Activated T-helper 2 cell treated with anti-CD3 and anti-CD28 coated beads, Interferon-gamma antibody, Interleukin-2, Interleukin-4, amounts not matched to agents 10 μg/mL and 5 μg/mL and 100 μg/mL, durations not matched to agents 14 hours and 24 hours and 36 hours (primary cell): ENCODE measurements around the gene SOX15. TPM values are rescaled to one million over a fixed set of nuclear protein-coding genes. Genes with fewer than 3 reads are reported as not detected.

Source experiments
- total RNA-seq: library from RNA; stranded (reverse); gene quantifications from 2 replicates; pipeline ENCODE4 v1.2.3, GENCODE V29; 2022

The SOX15 gene
- total RNA-seq, 1 donor from 2014 or later: 0.21 TPM

Other genes with a start within 250 kb of the SOX15 start
- 8.0 and 8.5 TPM in 2 replicates for gene KCTD11, start 237.9 kb downstream of the SOX15 start, total RNA-seq
- 0.25 TPM in 1 of 2 replicates, not detected in the other for gene TMEM95, start 234.9 kb downstream of the SOX15 start, total RNA-seq
- 4.0 and 5.2 TPM in 2 replicates for gene TNK1, start 209.0 kb downstream of the SOX15 start, total RNA-seq
- gene PLSCR3, start 195.6 kb downstream of the SOX15 start, total RNA-seq: 75.4 and 76.2 TPM in 2 replicates
- 67.3 and 67.7 TPM in 2 replicates for gene TMEM256, start 186.0 kb downstream of the SOX15 start, total RNA-seq
- 3.9 and 4.2 TPM in 2 replicates for gene NLGN2, start 182.2 kb downstream of the SOX15 start, total RNA-seq
- not detected in 2 replicates for gene SPEM1, start 169.8 kb downstream of the SOX15 start, total RNA-seq
- gene SPEM2, start 164.5 kb downstream of the SOX15 start, total RNA-seq: not detected in 2 replicates
- gene SPEM3, start 161.2 kb downstream of the SOX15 start, total RNA-seq: not detected in 2 replicates
- 13.4 and 14.8 TPM in 2 replicates for gene TMEM102, start 154.7 kb downstream of the SOX15 start, total RNA-seq
- 4.8 and 6.1 TPM in 2 replicates for gene FGF11, start 150.6 kb downstream of the SOX15 start, total RNA-seq
- gene CHRNB1, start 145.0 kb downstream of the SOX15 start, total RNA-seq: 6.6 and 6.9 TPM in 2 replicates
- 20.2 and 20.3 TPM in 2 replicates for gene ZBTB4, start 110.5 kb downstream of the SOX15 start, total RNA-seq
- not detected in 2 replicates for gene SLC35G6, start 108.6 kb downstream of the SOX15 start, total RNA-seq
- 247 and 261 TPM in 2 replicates for gene POLR2A, start 105.7 kb downstream of the SOX15 start, total RNA-seq
- 31.8 and 36.0 TPM in 2 replicates for gene TNFSF12, start 41.0 kb downstream of the SOX15 start, total RNA-seq
- gene TNFSF13, start 31.3 kb downstream of the SOX15 start, total RNA-seq: 2.9 and 3.5 TPM in 2 replicates
- gene SENP3, start 28.2 kb downstream of the SOX15 start, total RNA-seq: 64.9 and 69.6 TPM in 2 replicates
- 9.6 and 10.1 TPM in 2 replicates for gene CD68, start 10.5 kb downstream of the SOX15 start, total RNA-seq
- gene MPDU1, start 6.2 kb downstream of the SOX15 start, total RNA-seq: 98.6 and 106 TPM in 2 replicates
- gene FXR2, start 24.8 kb upstream of the SOX15 start, total RNA-seq: 59.0 and 63.1 TPM in 2 replicates
- 25.4 and 27.9 TPM in 2 replicates for gene SAT2, start 37.7 kb upstream of the SOX15 start, total RNA-seq
- 0.46 TPM in 1 of 2 replicates, not detected in the other for gene SHBG, start 40.0 kb upstream of the SOX15 start, total RNA-seq
- gene ATP1B2, start 60.8 kb upstream of the SOX15 start, total RNA-seq: 0.32 and 0.37 TPM in 2 replicates
- gene TP53, start 97.4 kb upstream of the SOX15 start, total RNA-seq: 165 and 174 TPM in 2 replicates
- 33.2 and 34.5 TPM in 2 replicates for gene WRAP53, start 98.4 kb upstream of the SOX15 start, total RNA-seq
- gene EFNB3, start 115.1 kb upstream of the SOX15 start, total RNA-seq: not detected in 2 replicates
- not detected in 2 replicates for gene DNAH2, start 127.7 kb upstream of the SOX15 start, total RNA-seq
- 96.0 and 99.6 TPM in 2 replicates for gene KDM6B, start 244.1 kb upstream of the SOX15 start, total RNA-seq